Mucosa of stomach (tissue), 1 donor: ENCODE measurements around the gene BLM.

Source experiments
- H3K27me3 ChIP-seq: one replicate; pipeline ENCODE4 v1.7.0; 2013; ENCODE audit warnings: mild to moderate bottlenecking, low read length; ENCODE audit not compliant: control insufficient read depth, insufficient read depth
- H3K36me3 ChIP-seq: one replicate; pipeline ENCODE4 v1.7.0; 2013; ENCODE audit warnings: low read length; ENCODE audit not compliant: control insufficient read depth, insufficient read depth
- H3K4me1 ChIP-seq: one replicate; pipeline ENCODE4 v1.7.0; 2013; ENCODE audit warnings: mild to moderate bottlenecking, low read length; ENCODE audit not compliant: control insufficient read depth, insufficient read depth
- H3K4me3 ChIP-seq: one replicate; pipeline ENCODE4 v1.7.0; 2013; ENCODE audit warnings: low read length
- H3K9ac ChIP-seq: one replicate; pipeline ENCODE4 v1.7.0; 2013; ENCODE audit warnings: mild to moderate bottlenecking, low read length, moderate library complexity
- H3K9me3 ChIP-seq: one replicate; pipeline ENCODE4 v1.7.0; 2013; ENCODE audit warnings: mild to moderate bottlenecking, low read length, moderate library complexity; ENCODE audit not compliant: control insufficient read depth
- donor health status: Pancreatic carcinoma.

BLM gene

DNA sequence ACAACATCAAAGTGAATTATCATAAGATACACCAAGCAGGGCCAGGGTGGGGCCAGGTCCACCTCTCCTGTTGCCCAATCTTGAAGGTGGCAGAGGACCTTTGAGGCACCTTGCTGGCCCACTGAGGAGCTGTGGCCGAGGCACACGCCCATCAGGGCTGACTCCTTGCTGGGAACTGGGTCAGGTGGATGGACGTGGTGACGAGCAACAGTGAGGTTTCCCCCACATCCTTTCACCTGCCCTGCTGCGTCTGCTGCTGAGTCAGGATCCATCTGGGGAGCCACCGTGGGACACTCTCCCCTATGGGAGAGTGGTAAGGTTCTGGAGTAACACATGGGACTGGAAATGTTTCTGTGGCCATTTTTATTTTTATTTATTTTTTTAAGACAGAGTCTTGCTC lies 134.0 kb downstream of the BLM start:
- Histone ChIP-seq H3K9me3 (no peaks in the 10 kb centered on the region), H3K4me1 (no peaks in the 10 kb centered on the region), H3K27me3 (no peaks in the 10 kb centered on the region), H3K4me3 (no peak overlapping the region), H3K36me3 (no peaks in the 10 kb centered on the region), H3K9ac (no peak overlapping the region)

DNA sequence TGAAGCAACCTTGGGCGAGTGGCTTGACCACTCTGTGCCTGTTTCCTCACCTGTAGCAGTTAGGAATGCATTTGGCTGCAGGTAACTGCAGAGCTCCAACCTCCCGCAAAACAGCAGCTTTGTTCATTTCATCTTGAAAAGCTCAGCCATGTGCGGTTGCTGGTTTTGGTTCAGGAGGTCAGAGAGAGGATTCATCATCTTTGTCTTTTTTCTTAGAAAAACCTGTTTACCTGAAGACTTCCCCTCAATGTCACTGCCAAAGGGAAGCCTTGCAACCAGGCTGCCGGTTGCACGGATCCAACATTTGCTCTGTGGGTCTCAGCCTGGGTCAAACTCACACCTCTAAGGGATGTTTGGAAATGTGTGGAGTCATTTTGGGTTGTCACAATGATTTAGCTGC lies 134.8 kb downstream of the BLM start:
- H3K4me3 ChIP-seq, result no peak overlapping the region
- peaks cover 6% of the 10 kb centered on the region for H3K4me1 ChIP-seq
- H3K9me3 ChIP-seq, result no peaks in the 10 kb centered on the region
- H3K27me3 ChIP-seq, result no peaks in the 10 kb centered on the region
- H3K36me3 ChIP-seq, result no peaks in the 10 kb centered on the region
- H3K9ac ChIP-seq, result no peak overlapping the region

DNA sequence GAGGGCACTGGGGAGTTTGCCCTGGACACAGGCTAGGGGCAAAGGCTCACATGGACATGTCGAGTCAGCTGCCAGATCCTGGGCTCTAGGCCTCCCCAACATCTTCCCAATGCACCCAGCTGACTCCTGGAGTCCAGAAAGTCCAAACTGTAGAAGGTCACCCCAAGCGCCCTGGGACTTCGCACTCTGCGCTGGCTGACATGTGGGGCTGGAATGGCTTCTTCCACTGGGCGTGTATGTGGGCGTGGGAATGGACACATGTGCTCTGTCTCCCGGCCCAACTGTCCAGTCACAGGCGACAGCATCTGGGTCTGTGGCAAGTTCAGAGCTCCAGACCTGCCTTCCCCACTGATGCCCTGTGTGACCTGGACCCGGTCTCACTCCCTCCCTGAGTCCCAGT lies 138.0 kb downstream of the BLM start:
- H3K9ac ChIP-seq, result no peak overlapping the region
- no peaks in the 10 kb centered on the region for H3K36me3 ChIP-seq
- no peaks in the 10 kb centered on the region for H3K9me3 ChIP-seq
- no peaks in the 10 kb centered on the region for H3K27me3 ChIP-seq
- peaks cover 23% of the 10 kb centered on the region for H3K4me1 ChIP-seq
- no peak overlapping the region for H3K4me3 ChIP-seq

DNA sequence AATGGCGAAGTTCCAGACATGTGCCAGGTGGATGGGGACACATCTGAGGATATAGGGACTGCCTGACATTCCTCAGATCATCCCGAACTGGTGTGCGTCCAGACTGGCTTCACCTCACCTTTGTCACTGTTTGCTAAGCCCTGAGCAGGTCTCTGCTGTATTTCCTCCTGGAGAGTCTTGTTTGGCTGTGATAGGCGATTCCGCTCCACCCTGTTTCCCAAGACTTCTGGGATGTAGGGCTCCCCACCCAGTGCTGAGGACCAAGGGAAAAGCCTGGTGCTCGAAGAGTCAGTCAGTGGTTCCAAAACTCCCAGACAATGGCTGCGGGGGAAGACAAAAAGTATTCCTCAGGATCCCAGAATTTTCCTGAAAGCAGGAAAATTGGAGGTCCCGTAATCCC lies 140.2 kb downstream of the BLM start:
- H3K9ac ChIP-seq, result no peak overlapping the region
- no peaks in the 10 kb centered on the region for H3K27me3 ChIP-seq
- H3K4me1 ChIP-seq, result peaks cover 30% of the 10 kb centered on the region
- no peaks in the 10 kb centered on the region for H3K9me3 ChIP-seq
- no peak overlapping the region for H3K4me3 ChIP-seq
- H3K36me3 ChIP-seq, result no peaks in the 10 kb centered on the region

DNA sequence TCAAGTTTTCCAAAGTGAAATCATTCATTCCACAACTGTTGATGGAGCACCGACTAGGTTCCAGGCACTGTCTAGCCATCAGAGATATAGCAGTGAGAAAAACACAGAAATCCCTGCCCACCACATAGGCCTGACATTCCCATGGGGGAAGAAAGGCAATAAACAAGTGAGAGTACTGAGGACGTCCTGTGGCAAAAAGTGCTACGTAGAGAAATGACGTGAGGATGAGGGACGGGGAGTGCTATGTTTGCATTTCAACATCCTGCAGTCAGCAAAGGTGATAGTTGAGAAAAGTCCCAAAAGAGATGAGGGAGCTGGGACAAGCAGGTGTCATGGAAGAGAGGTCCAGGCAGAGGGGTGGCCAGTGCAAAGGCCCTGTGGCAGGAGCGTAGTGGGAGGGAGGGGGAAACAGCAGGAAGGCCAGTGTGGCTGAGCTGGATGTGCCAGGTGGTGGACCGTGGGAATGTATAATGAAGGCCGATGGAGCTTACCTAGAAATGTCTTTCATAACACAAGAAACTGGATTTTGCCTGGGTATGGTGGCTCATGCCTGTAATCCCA lies 140.8 kb downstream of the BLM start:
- Histone ChIP-seq H3K4me3 (no peak overlapping the region), H3K9me3 (no peaks in the 10 kb centered on the region), H3K9ac (no peak overlapping the region), H3K36me3 (no peaks in the 10 kb centered on the region), H3K27me3 (no peaks in the 10 kb centered on the region), H3K4me1 (peaks cover 30% of the 10 kb centered on the region)

DNA sequence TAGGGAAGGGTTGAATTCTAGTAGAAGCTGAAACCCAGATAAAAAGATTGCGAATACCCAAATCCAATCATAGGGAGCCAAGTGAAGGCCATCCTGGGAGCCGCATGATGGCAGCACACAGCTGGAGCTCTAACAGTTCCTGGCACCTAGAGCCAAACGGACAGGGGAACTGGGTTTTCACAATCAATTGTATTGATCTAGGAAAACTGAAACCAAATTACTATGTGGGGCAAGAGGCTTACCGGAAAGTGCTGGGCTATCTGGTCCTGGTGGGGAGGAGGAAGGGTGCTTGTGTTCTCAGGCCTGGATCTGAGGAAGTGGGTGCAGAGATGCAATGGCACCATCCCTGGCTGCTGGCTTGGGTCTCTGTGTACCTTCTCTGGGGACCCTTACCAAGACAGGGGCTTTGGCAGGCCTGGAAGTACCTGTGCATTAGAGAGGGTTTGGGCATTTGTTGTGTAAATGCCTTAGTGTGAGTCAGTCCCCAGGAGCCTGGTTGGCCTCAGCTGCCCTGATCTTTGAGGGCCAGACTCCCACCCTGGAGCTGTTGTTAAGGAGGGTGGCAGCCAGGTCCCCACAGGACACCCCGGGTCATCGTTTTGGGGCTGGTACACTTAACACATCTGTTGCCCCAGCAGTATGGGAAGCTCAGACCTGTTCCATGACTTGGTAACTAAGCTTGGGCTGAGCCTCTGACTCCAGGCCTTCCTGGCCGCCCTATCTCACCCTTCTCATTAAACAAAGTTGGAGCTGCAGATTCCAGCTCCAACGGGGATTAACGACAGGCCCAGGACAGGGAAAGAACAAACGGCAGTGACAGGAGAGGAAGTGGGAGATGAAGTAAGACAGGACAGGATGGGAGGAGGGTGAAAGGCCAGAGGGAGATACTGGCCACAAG lies 142.3 kb downstream of the BLM start:
- Histone ChIP-seq H3K9ac (no peak overlapping the region), H3K9me3 (no peaks in the 10 kb centered on the region), H3K27me3 (no peaks in the 10 kb centered on the region), H3K4me3 (no peak overlapping the region), H3K36me3 (no peaks in the 10 kb centered on the region), H3K4me1 (peaks cover 30% of the 10 kb centered on the region)

DNA sequence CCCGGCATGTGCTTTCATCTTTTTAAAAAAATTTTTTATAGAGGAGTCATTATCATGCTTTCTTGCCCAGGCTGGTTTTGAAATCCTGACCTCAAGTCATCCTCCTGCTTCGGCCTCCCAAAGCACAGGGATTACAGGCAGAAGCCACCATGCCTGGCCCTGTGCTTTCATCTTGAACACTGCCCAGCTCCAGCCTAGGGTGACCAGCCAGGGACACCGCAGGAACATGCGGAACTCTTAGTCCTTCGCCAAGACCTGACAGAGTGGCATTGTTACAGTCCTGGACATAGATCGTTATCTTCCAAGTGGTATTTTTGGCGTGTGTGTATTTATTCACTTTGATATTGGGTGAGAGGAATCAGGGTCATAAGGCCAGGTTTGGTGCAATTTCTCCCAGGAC lies 143.3 kb downstream of the BLM start:
- H3K9me3 ChIP-seq, result no peaks in the 10 kb centered on the region
- peaks cover 30% of the 10 kb centered on the region for H3K4me1 ChIP-seq
- no peaks in the 10 kb centered on the region for H3K36me3 ChIP-seq
- no peak overlapping the region for H3K4me3 ChIP-seq
- H3K9ac ChIP-seq, result no peak overlapping the region
- no peaks in the 10 kb centered on the region for H3K27me3 ChIP-seq

DNA sequence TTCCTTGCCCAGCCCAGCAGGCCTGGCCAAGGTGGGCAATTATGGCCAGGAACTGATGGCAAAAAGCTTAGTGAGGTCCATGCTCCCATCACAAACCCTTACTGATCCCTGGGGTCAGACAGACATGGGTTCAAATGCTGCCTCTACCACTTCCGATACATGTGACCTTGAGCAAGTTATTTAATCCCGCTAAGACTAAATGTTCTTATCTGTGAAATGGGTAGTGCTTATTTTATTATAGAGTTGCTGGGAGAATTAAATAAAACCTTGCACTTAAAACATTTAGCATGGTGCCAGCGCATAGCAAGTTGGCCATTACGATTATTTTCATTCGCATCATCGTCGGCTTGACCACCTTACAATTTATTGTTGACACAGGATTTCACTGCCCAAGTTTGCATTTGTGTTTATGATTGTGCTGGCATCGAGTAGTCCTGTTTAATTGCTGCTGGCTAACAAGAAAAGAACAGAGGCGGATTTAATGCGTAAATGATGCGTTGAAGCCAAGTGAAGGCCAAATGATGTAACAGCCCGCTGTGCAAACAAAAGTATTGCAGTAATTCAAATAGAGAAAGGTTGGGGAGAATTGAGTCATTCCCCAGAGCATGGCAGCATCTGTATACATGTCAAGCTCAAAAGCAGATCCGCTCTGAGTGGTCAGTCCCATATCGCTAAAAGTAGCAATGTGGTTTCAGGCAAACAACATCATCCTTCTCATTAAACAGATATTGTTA lies 144.0 kb downstream of the BLM start:
- Histone ChIP-seq H3K9me3 (no peaks in the 10 kb centered on the region), H3K4me1 (peaks cover 30% of the 10 kb centered on the region), H3K9ac (no peak overlapping the region), H3K36me3 (no peaks in the 10 kb centered on the region), H3K4me3 (no peak overlapping the region), H3K27me3 (no peaks in the 10 kb centered on the region)

DNA sequence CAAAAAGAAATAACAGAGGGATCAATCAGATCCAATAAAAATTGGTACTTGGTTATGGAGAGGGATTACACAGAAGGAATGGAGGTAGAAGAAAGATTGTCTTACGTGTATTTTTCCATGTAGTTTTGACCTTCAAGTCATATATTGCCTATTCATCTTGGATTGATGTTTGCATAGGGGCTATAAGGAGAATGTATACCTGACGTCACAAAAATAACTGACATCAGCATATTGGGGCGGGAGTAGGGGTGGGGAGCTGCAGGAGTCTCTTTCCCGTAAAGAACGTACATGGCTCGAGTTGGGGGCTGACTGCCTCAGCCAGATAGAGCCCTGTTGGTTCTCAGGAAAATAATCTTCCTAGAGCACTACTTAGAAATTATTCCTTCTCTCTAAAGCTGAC lies 145.3 kb downstream of the BLM start:
- peaks cover 21% of the 10 kb centered on the region for H3K4me1 ChIP-seq
- no peaks in the 10 kb centered on the region for H3K27me3 ChIP-seq
- no peak overlapping the region for H3K4me3 ChIP-seq
- H3K36me3 ChIP-seq, result no peaks in the 10 kb centered on the region
- no peak overlapping the region for H3K9ac ChIP-seq
- no peaks in the 10 kb centered on the region for H3K9me3 ChIP-seq

DNA sequence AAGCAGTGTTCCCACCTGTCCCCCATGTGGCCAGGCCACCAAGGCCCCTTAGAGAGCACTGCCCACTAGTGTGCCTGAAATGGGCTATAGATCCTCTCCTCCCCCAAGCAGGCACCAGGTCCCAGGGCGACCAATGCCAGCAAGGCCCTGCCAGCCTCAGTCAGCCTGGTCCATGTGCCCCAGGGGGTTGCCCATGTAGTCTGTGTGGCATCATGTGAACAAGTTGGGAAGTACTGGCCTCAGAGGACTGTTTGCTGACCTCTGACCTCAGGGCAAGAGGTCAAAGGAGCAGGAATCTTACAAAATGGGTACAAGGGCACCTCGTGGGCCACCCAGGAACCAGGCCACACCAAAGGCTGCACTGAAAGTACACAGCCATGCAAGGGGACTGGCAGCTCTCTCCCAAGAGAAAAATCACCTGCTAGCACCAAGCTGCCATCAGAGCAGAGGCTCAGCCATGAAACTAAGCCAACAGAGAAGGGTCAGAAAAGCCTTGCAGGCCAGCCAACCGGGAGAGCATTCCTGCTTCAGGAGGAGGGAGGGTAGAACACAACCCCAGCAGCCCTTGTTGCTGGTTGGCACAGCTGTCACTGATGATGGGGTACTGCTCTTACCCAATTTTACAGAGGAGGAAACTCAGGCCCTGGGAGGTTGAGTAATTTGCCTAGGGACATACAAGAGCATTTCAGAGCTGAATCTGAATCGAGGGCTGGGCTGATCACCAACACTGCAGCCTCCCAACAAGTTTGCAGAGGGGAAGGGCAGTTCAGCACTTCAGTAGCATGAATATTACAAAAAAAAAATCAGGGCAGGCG lies 146.0 kb downstream of the BLM start:
- Histone ChIP-seq H3K9me3 (no peaks in the 10 kb centered on the region), H3K36me3 (no peaks in the 10 kb centered on the region), H3K27me3 (no peaks in the 10 kb centered on the region), H3K4me1 (peaks cover 17% of the 10 kb centered on the region), H3K4me3 (no peak overlapping the region), H3K9ac (no peak overlapping the region)

DNA sequence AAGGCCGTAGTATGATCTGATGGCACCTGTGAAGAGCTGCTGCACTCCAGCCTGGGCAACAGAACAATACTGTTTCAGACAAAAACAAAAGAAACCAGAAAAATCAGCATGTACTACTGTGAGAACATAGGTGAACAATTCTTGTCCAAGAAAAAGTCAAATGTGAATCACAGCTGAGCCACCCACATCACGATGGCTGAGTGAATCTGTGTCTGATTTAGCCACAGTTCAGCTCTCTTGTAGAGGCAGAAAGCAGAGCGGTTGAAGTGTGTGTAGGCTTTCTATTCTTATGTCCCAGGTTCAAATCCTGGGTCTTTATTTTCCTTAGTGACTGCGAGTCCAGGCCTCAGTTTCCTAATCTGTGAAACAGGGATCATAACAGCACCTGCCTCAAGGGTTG lies 146.8 kb downstream of the BLM start:
- Histone ChIP-seq H3K9me3 (no peaks in the 10 kb centered on the region), H3K27me3 (no peaks in the 10 kb centered on the region), H3K9ac (no peak overlapping the region), H3K4me3 (no peak overlapping the region), H3K4me1 (peaks cover 23% of the 10 kb centered on the region), H3K36me3 (no peaks in the 10 kb centered on the region)
